K562 (cell line): Measurements from ENCODE around the gene FKBP2. TPM values are rescaled to one million over a fixed set of nuclear protein-coding genes. Genes with fewer than 3 reads are reported as not detected.
A peak's percentile ranks its signal among the peaks of the same experiment; 100 is the strongest.

Experiments used
- ATAC-seq: fragments of 200-7000 bp; cut with Tn5 transposase; 3 replicates; pipeline ENCODE4 v1.9.1; 2020; ENCODE audit warnings: moderate library complexity
- BruUV-seq: library from RNA; stranded (reverse); fragments of 400-500 nt; replicated peaks from 2 replicates; lab custom pipeline; 2021; lab: Mats Ljungman, UMichigan
- CTCF ChIA-PET: fragments of 300-600 bp; formaldehyde crosslinking; extraction: SDS; loops from one replicate; lab custom pipeline; 2021; ENCODE audit warnings: low intra/inter-chr PET ratio; lab: Yijun Ruan, JAX
- POLR2A ChIA-PET: fragments of 300-600, 350-650 bp; sonication (Branson Sonifier 250); formaldehyde crosslinking; extraction: SDS; loops from one replicate; lab custom pipeline; 2021; ENCODE audit warnings: antibody characterized with exemption, inconsistent platforms; lab: Yijun Ruan, JAX
- DNase-seq, 4 experiments: peaks; one replicate each; pipeline versions ENCODE4 v3.0.0 to v3.0.0-alpha.2; 2011 to 2018; ENCODE audit warnings: low spot score in 3 of 4, mixed read lengths in 3 of 4; ENCODE audit errors: extremely low read depth in 1 of 4
- FAIRE-seq: peaks from 2 replicates; lab custom pipeline; 2011; peaks lifted over from hg19 to GRCh38; lab: Jason Lieb, UNC
- H2AFZ ChIP-seq: 2 replicates; pipeline ENCODE4 v1.6.0; 2011; ENCODE audit warnings: low read depth, low read length, control low read depth, inconsistent platforms
- H3K27ac ChIP-seq: fragments of 200-600 bp; 3 replicates; pipeline ENCODE4 v1.8.0; 2011; ENCODE audit warnings: low read depth, mild to moderate bottlenecking, control low read depth, inconsistent platforms, low read length, moderate library complexity, mixed read lengths; ENCODE audit errors: extremely low read depth
- H3K27me3 ChIP-seq, 2 experiments: fragments of 300-600 bp in 1 of 2; 2 replicates in 1 of 2; 3 replicates in 1 of 2; pipeline versions ENCODE4 v1.6.0 to v1.8.0; 2011; ENCODE audit warnings: inconsistent platforms in 2 of 2, low read length in 2 of 2, mild to moderate bottlenecking in 1 of 2, mixed read lengths in 1 of 2, moderate library complexity in 1 of 2; ENCODE audit not compliant: control insufficient read depth in 2 of 2, insufficient read depth in 2 of 2
- H3K36me3 ChIP-seq: fragments of 300-600 bp; 3 replicates; pipeline ENCODE4 v1.8.0; 2011; ENCODE audit warnings: mild to moderate bottlenecking, low read length, inconsistent platforms; ENCODE audit not compliant: control insufficient read depth, insufficient read depth
- H3K4me1 ChIP-seq, 2 experiments: fragments of 200-600 bp in 1 of 2; replicated peaks in 1 of 2; 2 replicates in 1 of 2; 3 replicates in 1 of 2; pipeline versions ENCODE4 v1.5.1 to v1.8.0; 2011; ENCODE audit warnings: inconsistent platforms in 2 of 2, low read length in 2 of 2, mild to moderate bottlenecking in 1 of 2, mixed read lengths in 1 of 2, moderate library complexity in 1 of 2; ENCODE audit not compliant: control insufficient read depth in 2 of 2, insufficient read depth in 2 of 2
- H3K4me2 ChIP-seq: 2 replicates; pipeline ENCODE4 v1.6.1; 2011; ENCODE audit warnings: low read length, control low read depth, inconsistent platforms, mixed read lengths; ENCODE audit not compliant: insufficient read depth
- H3K4me3 ChIP-seq: fragments of 200-600 bp; sonication (generic), shearing (Covaris generic); 2 replicates; pipeline ENCODE4 v1.5.1; 2016; ENCODE audit warnings: control low read depth, inconsistent platforms
- H3K79me2 ChIP-seq: fragments of 200-600 bp; 3 replicates; pipeline ENCODE4 v1.8.0; 2011; ENCODE audit warnings: low read length, inconsistent platforms; ENCODE audit not compliant: control insufficient read depth, insufficient read depth
- H3K9ac ChIP-seq, 2 experiments: 2 replicates each; pipeline versions ENCODE4 v1.6.0 to v1.6.1; 2011; ENCODE audit warnings: low read depth in 2 of 2, low read length in 2 of 2, control low read depth in 1 of 2, inconsistent platforms in 1 of 2, mild to moderate bottlenecking in 1 of 2, mixed read lengths in 1 of 2; ENCODE audit not compliant: insufficient read depth in 1 of 2
- H3K9me1 ChIP-seq: one replicate; pipeline ENCODE4 v1.6.0; 2011; ENCODE audit warnings: inconsistent platforms, mild to moderate bottlenecking, low read length, moderate library complexity; ENCODE audit not compliant: control insufficient read depth, insufficient read depth
- H3K9me3 ChIP-seq: replicated peaks from 2 replicates; pipeline ENCODE4 v1.5.1; 2011; ENCODE audit warnings: low read depth, low read length, inconsistent platforms; ENCODE audit not compliant: control insufficient read depth, insufficient read depth
- H4K20me1 ChIP-seq: replicated peaks from 2 replicates; pipeline ENCODE4 v1.6.1; 2011; ENCODE audit warnings: low read length, inconsistent platforms, mixed read lengths; ENCODE audit not compliant: control insufficient read depth, insufficient read depth
- DMBX1 ChIP-seq: fragments of 250-450 bp; sonication (Bioruptor Pico); IDR thresholded peaks from 2 replicates; pipeline ENCODE4 v1.8.0; 2022; ENCODE audit warnings: inconsistent platforms, mild to moderate bottlenecking, moderate library complexity, borderline replicate concordance
- GTF2E2 ChIP-seq: fragments of 200-800 bp; sonication (Bioruptor generic); IDR thresholded peaks from 2 replicates; pipeline ENCODE4 v1.6.1; 2016; ENCODE audit warnings: missing genetic modification characterization, missing compliant biosample characterization
- NRF1 ChIP-seq, 2 experiments: fragments of 450-650 bp; IDR thresholded peaks in 1 of 2; conservative IDR thresholded peaks in 1 of 2; 2 replicates each; pipeline ENCODE4 v1.6.1; 2014; ENCODE audit warnings: mild to moderate bottlenecking in 2 of 2
- POLR2G ChIP-seq: fragments of 200-400 bp; formaldehyde crosslinking; IDR thresholded peaks from 2 replicates; pipeline ENCODE4 v1.6.1; 2017; ENCODE audit warnings: low read depth, mild to moderate bottlenecking, antibody characterized with exemption, low read length, moderate library complexity
- RBM34 ChIP-seq: fragments of 200-400 bp; formaldehyde crosslinking; IDR thresholded peaks from 2 replicates; pipeline ENCODE4 v1.6.1; 2018; ENCODE audit warnings: low read length, borderline replicate concordance; ENCODE audit not compliant: insufficient read depth
- SAFB2 ChIP-seq: fragments of 200-400 bp; formaldehyde crosslinking; IDR thresholded peaks from 2 replicates; pipeline ENCODE4 v1.6.1; 2018; ENCODE audit warnings: borderline replicate concordance, low read length, low read depth, moderate library complexity; ENCODE audit not compliant: severe bottlenecking
- SNRNP70 ChIP-seq: fragments of 200-400 bp; formaldehyde crosslinking; optimal IDR thresholded peaks from 2 replicates; pipeline ENCODE3; 2017; ENCODE audit warnings: low read depth, low read length
- SOX6 ChIP-seq: fragments of 450-650 bp; IDR thresholded peaks from 2 replicates; pipeline ENCODE4 v1.6.1; 2014; ENCODE audit warnings: mild to moderate bottlenecking
- ZKSCAN8 ChIP-seq: fragments of 200-800 bp; sonication (Bioruptor generic); IDR thresholded peaks from 2 replicates; pipeline ENCODE4 v1.6.1; 2016; ENCODE audit warnings: missing genetic modification characterization, missing compliant biosample characterization
- WGBS: fragments of 100-300 bp; shearing (Covaris generic); methylation state at CpG from one replicate; pipeline ENCODE4 v1.1.6; 2016; ENCODE audit warnings: low coverage, mixed read lengths; ENCODE audit not compliant: insufficient coverage; ENCODE audit errors: missing lambda C conversion rate; 5-methylcytosine and 5-hydroxymethylcytosine counted together
- in situ Hi-C: fragments of 300-500 bp; cut with MboI; formaldehyde crosslinking; loops from 4 replicates; pipeline ENCODE4 v1.15.0; 2018; ENCODE audit warnings: inconsistent platforms, mixed read lengths
- intact Hi-C: fragments of 100-400 bp; cut with micrococcal nuclease; formaldehyde crosslinking; loops from 2 replicates; pipeline ENCODE4 v1.14.2; 2022
- polyA plus RNA-seq, 8 experiments: library from polyadenylated mRNA; depleted of rRNA in 4 of 8; stranded (reverse) in 5 of 8; unstranded in 3 of 8; fragments of >200 nt; fragmentation: Nextera tagmentation in 2 of 8; fragmentation: Illumina TruSeq in 1 of 8; extraction: Ambion mirVana in 2 of 8; extraction: Trizol in 1 of 8; gene quantifications; 2 replicates each; pipeline versions ENCODE4 v1.2.1 to v1.2.3, GENCODE V29; 2011 to 2014; ENCODE audit warnings: inconsistent platforms in 1 of 8, missing spikeins in 1 of 8
- total RNA-seq, 7 experiments: library from RNA; depleted of rRNA in 6 of 7; stranded (reverse); fragments of >200 nt in 6 of 7; fragmentation: Illumina TruSeq in 2 of 7; extraction: Trizol in 2 of 7; gene quantifications; 2 replicates each; pipeline versions ENCODE4 v1.2.1 to v1.2.3, GENCODE V29; 2011 to 2021; ENCODE audit warnings: low replicate concordance in 1 of 7
- TF ChIP-seq, protein P1 (sequence below), 2 experiments: fragments of 200-800 bp in 1 of 2; sonication (Bioruptor generic) in 1 of 2; sonication (generic) in 1 of 2; formaldehyde crosslinking in 1 of 2; IDR thresholded peaks in 1 of 2; conservative IDR thresholded peaks in 1 of 2; 2 replicates each; pipeline versions ENCODE4 v1.5.0 to v1.6.1; 2016 to 2020; ENCODE audit warnings: missing compliant biosample characterization in 1 of 2, missing genetic modification characterization in 1 of 2, missing genetic modification reagents in 1 of 2
- TF ChIP-seq, protein P2 (sequence below): fragments of 250-450 bp; sonication (Bioruptor Pico); IDR thresholded peaks from 2 replicates; pipeline ENCODE4 v1.5.0; 2020; ENCODE audit warnings: mild to moderate bottlenecking

The FKBP2 gene
- total and polyA plus RNA-seq, 9 of the 15 experiments (the other 6 are each of a cell fraction or from before 2014, with no cell fraction given), result 3.5 to 151 (median 58.1) TPM

DNA sequence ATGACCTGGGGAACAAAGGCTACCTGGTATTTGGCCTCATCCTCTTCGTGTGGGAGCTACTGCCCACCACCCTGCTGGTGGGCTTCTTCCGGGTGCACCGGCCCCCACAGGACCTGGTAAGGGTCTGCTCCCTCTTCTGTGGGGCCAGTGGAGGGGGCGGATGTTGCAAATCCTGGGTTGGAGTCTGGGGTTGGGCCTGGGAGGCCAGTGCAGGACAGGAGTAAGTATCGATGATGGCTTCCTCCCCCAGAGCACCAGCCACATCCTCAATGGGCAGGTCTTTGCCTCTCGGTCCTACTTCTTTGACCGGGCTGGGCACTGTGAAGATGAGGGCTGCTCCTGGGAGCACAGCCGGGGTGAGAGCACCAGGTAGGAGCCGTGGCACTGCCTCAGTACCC is 47.5 kb downstream of the FKBP2 start:
- Histone ChIP-seq H2AFZ (no peak overlapping the region), H3K36me3 (no peaks in the 10 kb centered on the region), H3K27ac (no peak overlapping the region), H3K4me3 (no peak overlapping the region), H3K4me1 (peaks cover 7 to 67% of the 10 kb centered on the region in 2 experiments; a peak in 4 of 5 replicates), H3K9me1 (no peaks in the 10 kb centered on the region), H3K27me3 (peaks cover 11 to 22% of the 10 kb centered on the region in 2 experiments; a peak in 4 of 5 replicates), H3K9ac (peak overlapping the region in 1 of 2 experiments; percentile 75; a peak in 1 of 4 replicates), H3K9me3 (no peaks in the 10 kb centered on the region), H3K79me2 (peaks cover 10% of the 10 kb centered on the region; the same call in 1 of the 3 replicates), H4K20me1 (no peaks in the 10 kb centered on the region), H3K4me2 (no peak overlapping the region)
- no TSS peak for BruUV-seq
- in situ Hi-C loops, result no loop called here
- ATAC-seq, result no peak
- CTCF ChIA-PET, result no interaction called here
- intact Hi-C loops, result no loop called here
- DNase-seq, result no peak
- POLR2A ChIA-PET, result interaction anchor here (0.9 to 1.4 kb wide), 3 partner anchors 14 to 82 kb away, joined by 3 to 5 read pairs (median 4); partner anchors contain the start of gene FERMT3
- TF ChIP-seq POLR2G (0 out of 2 replicates have a peak, but pooled peaks have one; percentile 5), ZKSCAN8 (CRISPR knock-in tag) (no peak)
- FAIRE-seq, result no peak
- 58% methylated on average over 8 of the region's 9 CpGs for WGBS

DNA sequence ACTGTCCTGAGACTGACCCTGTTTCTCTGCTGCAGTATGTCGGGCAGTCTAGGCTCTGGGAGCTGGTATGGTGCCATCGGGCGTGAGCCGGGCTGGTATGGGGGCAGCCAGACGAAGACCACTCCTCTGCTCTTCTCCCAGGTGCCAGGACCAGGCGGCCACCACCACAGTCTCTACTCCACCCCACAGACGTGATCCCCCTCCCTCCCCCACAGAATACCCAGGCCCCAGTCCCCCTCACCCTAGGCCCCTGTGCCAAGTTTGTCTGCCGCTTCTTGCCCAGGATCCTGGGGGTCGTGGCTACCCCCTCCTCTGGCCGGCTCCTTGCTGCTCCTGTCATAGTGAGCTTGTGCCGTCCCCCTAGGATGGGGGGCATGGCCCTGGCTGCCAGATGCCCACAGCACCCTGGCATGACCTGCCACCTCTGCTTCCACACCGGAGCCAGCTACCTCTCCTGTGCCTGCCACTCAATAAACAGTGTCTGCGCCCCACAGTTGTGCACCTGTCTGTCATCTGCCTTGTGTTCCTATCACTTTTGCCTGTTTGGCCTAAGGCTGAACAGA is 48.2 kb downstream of the FKBP2 start:
- intact Hi-C loops (no loop called here), in situ Hi-C loops (no loop called here)
- CTCF ChIA-PET, result no interaction called here
- Histone ChIP-seq H3K36me3 (no peaks in the 10 kb centered on the region), H4K20me1 (no peaks in the 10 kb centered on the region), H2AFZ (no peak overlapping the region), H3K27me3 (peaks cover 14 to 30% of the 10 kb centered on the region in 2 experiments; a peak in 4 of 5 replicates), H3K9ac (peak overlapping the region in 1 of 2 experiments; percentile 61; a peak in 1 of 4 replicates), H3K4me3 (no peak overlapping the region), H3K4me1 (peaks cover 5 to 64% of the 10 kb centered on the region in 2 experiments; a peak in 3 of 5 replicates), H3K4me2 (no peak overlapping the region), H3K27ac (no peak overlapping the region), H3K9me1 (no peaks in the 10 kb centered on the region), H3K79me2 (peaks cover 4% of the 10 kb centered on the region; the same call in 1 of the 3 replicates), H3K9me3 (no peaks in the 10 kb centered on the region)
- 71% methylated on average over 10 of the region's 13 CpGs for WGBS
- no TSS peak for BruUV-seq
- DNase-seq (no peak), FAIRE-seq (no peak), ATAC-seq (no peak)
- POLR2A ChIA-PET, result interaction anchor here (1.0 to 1.4 kb wide), 3 partner anchors 9 to 83 kb away, joined by 3 to 5 read pairs (median 3); partner anchors contain the start of gene FERMT3
- TF ChIP-seq RBM34, result no peak
- TF ChIP-seq DMBX1 (CRISPR knock-in tag), result no peak
- TF ChIP-seq NRF1 (conservative IDR thresholded peaks at IDR 0.05 in 1 of 2, IDR thresholded peaks at IDR 0.05 in 1 of 2), result no peak
- no peak for TF ChIP-seq SAFB2
- TF ChIP-seq, protein P1, sequence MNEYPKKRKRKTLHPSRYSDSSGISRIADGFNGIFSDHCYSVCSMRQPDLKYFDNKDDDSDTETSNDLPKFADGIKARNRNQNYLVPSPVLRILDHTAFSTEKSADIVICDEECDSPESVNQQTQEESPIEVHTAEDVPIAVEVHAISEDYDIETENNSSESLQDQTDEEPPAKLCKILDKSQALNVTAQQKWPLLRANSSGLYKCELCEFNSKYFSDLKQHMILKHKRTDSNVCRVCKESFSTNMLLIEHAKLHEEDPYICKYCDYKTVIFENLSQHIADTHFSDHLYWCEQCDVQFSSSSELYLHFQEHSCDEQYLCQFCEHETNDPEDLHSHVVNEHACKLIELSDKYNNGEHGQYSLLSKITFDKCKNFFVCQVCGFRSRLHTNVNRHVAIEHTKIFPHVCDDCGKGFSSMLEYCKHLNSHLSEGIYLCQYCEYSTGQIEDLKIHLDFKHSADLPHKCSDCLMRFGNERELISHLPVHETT (CRISPR knock-in tag; conservative IDR thresholded peaks at IDR 0.05 in 1 of 2, IDR thresholded peaks at IDR 0.05 in 1 of 2), result no peak
- no peak for TF ChIP-seq GTF2E2
- TF ChIP-seq, protein P2, sequence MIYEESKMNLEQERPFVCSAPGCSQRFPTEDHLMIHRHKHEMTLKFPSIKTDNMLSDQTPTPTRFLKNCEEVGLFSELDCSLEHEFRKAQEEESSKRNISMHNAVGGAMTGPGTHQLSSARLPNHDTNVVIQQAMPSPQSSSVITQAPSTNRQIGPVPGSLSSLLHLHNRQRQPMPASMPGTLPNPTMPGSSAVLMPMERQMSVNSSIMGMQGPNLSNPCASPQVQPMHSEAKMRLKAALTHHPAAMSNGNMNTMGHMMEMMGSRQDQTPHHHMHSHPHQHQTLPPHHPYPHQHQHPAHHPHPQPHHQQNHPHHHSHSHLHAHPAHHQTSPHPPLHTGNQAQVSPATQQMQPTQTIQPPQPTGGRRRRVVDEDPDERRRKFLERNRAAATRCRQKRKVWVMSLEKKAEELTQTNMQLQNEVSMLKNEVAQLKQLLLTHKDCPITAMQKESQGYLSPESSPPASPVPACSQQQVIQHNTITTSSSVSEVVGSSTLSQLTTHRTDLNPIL (CRISPR knock-in tag), result no peak
- TF ChIP-seq SNRNP70, result no peak
- no peak for TF ChIP-seq SOX6
